AG04449 (cell line): ENCODE results near the gene RASGRP4.

Experiments
- CTCF ChIA-PET: fragments of 350-600 bp; formaldehyde crosslinking; extraction: SDS; loops from one replicate; lab custom pipeline; 2021; ENCODE audit warnings: antibody characterized with exemption; lab: Yijun Ruan, JAX
- POLR2A ChIA-PET: fragments of 400-600, 350-600 bp; formaldehyde crosslinking; extraction: SDS; loops from one replicate; lab custom pipeline; 2020; ENCODE audit warnings: antibody characterized with exemption, inconsistent platforms; lab: Yijun Ruan, JAX
- DNase-seq: peaks from one replicate; pipeline ENCODE4 v3.0.0-alpha.2; 2010; ENCODE audit warnings: low read depth, low spot score
- H3K4me3 ChIP-seq: 2 replicates; pipeline ENCODE4 v1.5.1; 2011; ENCODE audit warnings: low read depth, mild to moderate bottlenecking, control low read depth, low read length
- TF ChIP-seq, protein P1 (sequence below): IDR thresholded peaks from one replicate; pipeline ENCODE4 v1.5.1; 2011; ENCODE audit warnings: mild to moderate bottlenecking, moderate library complexity, low read length, control low read depth, inconsistent platforms; ENCODE audit not compliant: insufficient read depth; ENCODE audit errors: missing control alignments

RASGRP4 gene

DNA sequence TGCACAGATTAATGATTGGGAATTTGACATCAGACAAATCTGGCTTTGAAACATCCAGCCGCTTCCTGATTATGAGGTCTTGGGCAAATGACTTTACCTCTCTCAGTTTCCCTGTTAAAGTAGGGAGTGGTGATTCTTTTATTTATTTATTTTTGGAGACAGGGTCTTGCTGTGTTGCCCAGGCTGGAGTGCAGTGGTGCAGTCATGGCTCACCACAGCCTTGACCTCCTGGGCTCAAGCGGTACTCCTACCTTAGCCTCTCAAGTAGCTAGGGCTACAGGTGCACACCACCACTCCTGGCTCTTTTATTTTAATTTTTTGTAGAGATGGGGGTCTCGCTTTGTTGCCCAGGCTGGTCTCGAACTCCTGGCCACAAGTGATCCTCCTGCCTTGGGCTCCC lies 49.0 kb downstream of the RASGRP4 start:
- TF ChIP-seq, protein P1, sequence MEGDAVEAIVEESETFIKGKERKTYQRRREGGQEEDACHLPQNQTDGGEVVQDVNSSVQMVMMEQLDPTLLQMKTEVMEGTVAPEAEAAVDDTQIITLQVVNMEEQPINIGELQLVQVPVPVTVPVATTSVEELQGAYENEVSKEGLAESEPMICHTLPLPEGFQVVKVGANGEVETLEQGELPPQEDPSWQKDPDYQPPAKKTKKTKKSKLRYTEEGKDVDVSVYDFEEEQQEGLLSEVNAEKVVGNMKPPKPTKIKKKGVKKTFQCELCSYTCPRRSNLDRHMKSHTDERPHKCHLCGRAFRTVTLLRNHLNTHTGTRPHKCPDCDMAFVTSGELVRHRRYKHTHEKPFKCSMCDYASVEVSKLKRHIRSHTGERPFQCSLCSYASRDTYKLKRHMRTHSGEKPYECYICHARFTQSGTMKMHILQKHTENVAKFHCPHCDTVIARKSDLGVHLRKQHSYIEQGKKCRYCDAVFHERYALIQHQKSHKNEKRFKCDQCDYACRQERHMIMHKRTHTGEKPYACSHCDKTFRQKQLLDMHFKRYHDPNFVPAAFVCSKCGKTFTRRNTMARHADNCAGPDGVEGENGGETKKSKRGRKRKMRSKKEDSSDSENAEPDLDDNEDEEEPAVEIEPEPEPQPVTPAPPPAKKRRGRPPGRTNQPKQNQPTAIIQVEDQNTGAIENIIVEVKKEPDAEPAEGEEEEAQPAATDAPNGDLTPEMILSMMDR: no peak
- no peak overlapping the region for H3K4me3 ChIP-seq
- DNase-seq: no peak
- POLR2A ChIA-PET: interaction anchor here (1.0 to 3.9 kb wide), 2 partner anchors 8 to 11 kb away, joined by 3 to 26 read pairs; partner anchors contain the start of genes GGN and SPRED3
- CTCF ChIA-PET: interaction anchor here (0.9 to 5.3 kb wide), 5 partner anchors 9 to 553 kb away, joined by 3 to 45 read pairs (median 13); partner anchors contain the start of genes GGN, MRPS12 and SARS2

DNA sequence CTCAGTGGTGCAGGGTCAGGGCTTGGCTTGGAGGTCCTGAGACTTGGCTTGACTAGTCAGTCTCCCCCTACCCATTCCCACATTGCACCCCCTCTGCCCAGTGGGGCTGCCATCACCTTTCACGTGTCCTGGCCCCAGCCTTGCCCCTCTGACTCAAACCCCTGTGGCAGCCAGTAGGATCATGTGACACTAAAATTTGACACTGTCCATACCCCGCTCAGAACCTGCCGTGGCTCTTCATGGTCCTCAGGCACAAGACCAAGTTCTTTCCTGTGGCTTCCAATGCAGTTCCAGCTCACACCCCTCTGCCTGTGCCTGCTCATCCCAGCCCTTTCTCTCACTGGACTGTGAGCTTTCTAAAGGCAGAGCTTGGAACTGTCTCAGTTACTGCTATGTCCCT lies 49.4 kb downstream of the RASGRP4 start:
- DNase-seq: no peak
- POLR2A ChIA-PET: interaction anchor here (1.0 to 3.9 kb wide), 3 partner anchors 9 to 26 kb away, joined by 3 to 26 read pairs (median 4); partner anchors contain the start of genes FAM98C, GGN and SPRED3
- TF ChIP-seq, protein P1: no peak
- H3K4me3 ChIP-seq: peak overlapping the region; percentile 83
- CTCF ChIA-PET: interaction anchor here (1.1 to 5.3 kb wide), 5 partner anchors 9 to 143 kb away, joined by 3 to 45 read pairs (median 17); partner anchors contain the start of genes CATSPERG and GGN

DNA sequence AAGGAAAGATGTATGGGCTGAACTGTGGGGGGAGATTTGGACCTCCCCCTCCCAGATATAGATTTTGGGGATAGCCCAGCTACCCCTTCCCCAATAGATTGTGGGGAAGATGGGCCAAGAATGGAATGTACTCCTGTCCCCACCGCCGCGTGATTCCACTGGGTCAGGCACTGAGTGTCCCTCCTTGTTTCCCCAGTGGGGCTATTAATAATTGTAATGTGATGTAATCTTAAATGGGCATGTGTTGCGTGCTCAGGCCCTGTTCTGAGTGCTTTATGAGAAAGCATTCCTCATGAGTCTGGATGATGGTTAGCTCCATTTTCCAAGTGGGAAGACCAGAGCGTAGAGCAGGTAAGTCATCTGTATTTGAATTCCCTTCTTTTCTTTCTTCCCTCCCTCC lies 50.3 kb downstream of the RASGRP4 start:
- DNase-seq: no peak
- ChIA-PET POLR2A (interaction anchor here (1.2 to 3.9 kb wide), 2 partner anchors 13 to 27 kb away, joined by 4 to 26 read pairs; partner anchors contain the start of genes FAM98C, GGN and SPRED3), CTCF (interaction anchor here (1.1 to 5.3 kb wide), 7 partner anchors 10 to 145 kb away, joined by 3 to 45 read pairs (median 13); partner anchors contain the start of genes CATSPERG, FAM98C and GGN)
- peak overlapping the region; percentile 83 for H3K4me3 ChIP-seq
- TF ChIP-seq, protein P1: no peak

DNA sequence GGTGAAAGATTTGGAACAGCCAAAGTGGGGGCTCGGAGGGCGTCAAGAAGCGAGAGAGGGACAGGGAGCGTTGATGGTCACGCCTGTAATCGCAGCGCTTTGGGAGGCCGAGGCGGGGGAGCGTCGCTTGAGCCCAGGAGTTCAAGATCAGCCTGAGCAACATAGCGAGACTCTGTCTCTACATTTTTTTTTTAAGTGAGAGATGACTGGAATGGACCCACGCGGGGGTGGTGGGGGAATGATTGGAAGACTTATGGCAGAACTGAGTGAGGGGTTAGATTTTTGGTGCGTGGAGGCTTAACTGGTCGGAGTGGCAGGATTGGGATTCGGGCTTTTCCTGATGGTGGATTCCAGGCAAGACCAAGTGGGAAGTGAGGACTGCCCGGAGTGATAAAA lies 50.9 kb downstream of the RASGRP4 start:
- ChIA-PET CTCF (interaction anchor here (1.3 to 5.3 kb wide), 7 partner anchors 10 to 145 kb away, joined by 3 to 45 read pairs (median 8); partner anchors contain the start of genes CATSPERG, FAM98C and GGN), POLR2A (interaction anchor here (1.2 to 1.7 kb wide), 4 partner anchors 9 to 28 kb away, joined by 5 to 35 read pairs (median 6); partner anchors contain the start of genes FAM98C, GGN and SPRED3)
- peak overlapping the region; percentile 83 for H3K4me3 ChIP-seq
- TF ChIP-seq, protein P1: no peak
- no peak for DNase-seq

DNA sequence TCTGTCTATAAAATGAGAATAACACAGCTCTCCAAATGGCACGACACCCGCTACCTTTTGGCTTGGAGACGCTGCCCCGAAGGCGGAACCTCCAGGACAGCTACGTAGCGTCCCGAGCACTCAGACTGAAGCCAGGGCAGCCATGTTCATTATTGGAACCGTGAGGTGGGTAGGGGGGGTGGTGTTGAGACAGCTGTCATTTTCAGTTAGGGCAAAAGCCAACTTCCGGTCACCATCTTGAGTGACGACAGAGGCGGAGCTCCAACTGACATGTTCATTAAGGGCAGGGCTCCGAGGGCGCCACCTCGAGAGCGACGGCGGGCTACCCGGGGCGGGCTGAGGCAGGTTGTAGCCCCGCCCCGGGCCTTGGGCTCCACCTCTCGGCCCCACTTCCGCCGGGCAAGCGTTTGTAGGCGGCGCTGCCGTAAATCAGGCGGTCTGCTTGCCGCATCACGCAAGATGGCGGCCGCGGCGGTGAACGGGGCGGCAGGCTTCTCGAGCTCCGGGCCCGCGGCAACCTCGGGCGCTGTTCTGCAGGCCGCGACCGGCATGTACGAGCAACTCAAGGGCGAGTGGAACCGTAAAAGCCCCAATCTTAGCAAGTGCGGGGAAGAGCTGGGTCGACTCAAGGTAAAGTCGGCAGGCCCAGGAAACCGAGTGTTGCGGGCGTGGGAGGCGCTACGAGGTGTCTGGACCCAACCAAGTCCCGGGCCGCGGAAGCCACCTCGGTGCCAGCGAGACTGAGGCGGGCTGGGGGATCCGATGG lies 51.5 kb downstream of the RASGRP4 start, which contains the start of gene PSMD8:
PSMD8 (plus strand) TSS at position 240 of the 766 bp plus-strand sequence; CDS start at position 271, 31 bp downstream.
- CTCF ChIA-PET: interaction anchor here (0.7 to 5.3 kb wide), 15 partner anchors 10 to 469 kb away, joined by 3 to 45 read pairs (median 3); partner anchors contain the start of genes CATSPERG, FAM98C and GGN
- peak; percentile 86 for DNase-seq
- TF ChIP-seq, protein P1: peak; percentile 36
- H3K4me3 ChIP-seq: peak within 1 kb of the TSS; percentile 83
- POLR2A ChIA-PET: interaction anchor here (0.5 to 1.7 kb wide), 11 partner anchors 10 to 468 kb away, joined by 3 to 35 read pairs (median 4); partner anchors contain the start of genes FAM98C, GGN, PPP1R14A and SIPA1L3
